Endodermal cell (in vitro differentiated cells): ENCODE measurements around the gene TMEM39B. TPM values are rescaled to one million over a fixed set of nuclear protein-coding genes. Genes with fewer than 3 reads are reported as not detected.

Source experiments
- microRNA-seq: library from miRNA; unstranded; fragments of <30 nt; microRNA quantifications from one replicate; pipeline ENCODE4 v1.2.0, GENCODE V29; 2020; ENCODE audit warnings: borderline microRNAs expressed
- total RNA-seq, 2 donors: library from RNA; stranded (reverse); fragmentation: NEBNext Ultra II Directional in 1 of 2; extraction: Animal tissue kit (Norgen Biotek cat#: 25700) in 1 of 2; gene quantifications; 2 replicates in 1 of 2; 3 replicates in 1 of 2; pipeline ENCODE4 v1.2.1, GENCODE V29; 2021

Gene TMEM39B
- total RNA-seq, 2 donors from 2014 or later, result 11.0 to 20.3 TPM

Small RNA genes within 50 kb of the gene (microRNA-seq; reads per million reads assigned to microRNA genes)
- gene MIR5585, result not detected

Other genes with a start within 250 kb of the TMEM39B start
- gene PTP4A2, start 134.6 kb upstream of the TMEM39B start, total RNA-seq, result 100 to 1,000 TPM; 211 TPM
- 100 to 1,000 TPM; 201 to 235 TPM for gene KHDRBS1, start 59.1 kb upstream of the TMEM39B start, total RNA-seq
- gene KPNA6, start 35.1 kb downstream of the TMEM39B start, total RNA-seq, result 100 to 1,000 TPM in 1 of 2 donors, 10 to 100 TPM in 1; 95.4 to 119 TPM
- 10 to 100 TPM; 38.3 to 39.4 TPM for gene TXLNA, start 106.7 kb downstream of the TMEM39B start, total RNA-seq
- 10 to 100 TPM in 1 of 2 donors, 1 to 10 TPM in 1; 9.2 to 11.1 TPM for gene CCDC28B, start 127.7 kb downstream of the TMEM39B start, total RNA-seq
- 1 to 10 TPM; 4.7 to 6.3 TPM for gene IQCC, start 132.7 kb downstream of the TMEM39B start, total RNA-seq
- not detected for gene DCDC2B, start 136.2 kb downstream of the TMEM39B start, total RNA-seq
- 10 to 100 TPM; 35.1 to 35.5 TPM for gene TMEM234, start 149.4 kb downstream of the TMEM39B start, total RNA-seq
- gene EIF3I, start 149.5 kb downstream of the TMEM39B start, total RNA-seq, result 100 to 1,000 TPM; 194 to 198 TPM
- gene FAM167B, start 174.3 kb downstream of the TMEM39B start, total RNA-seq, result 1 to 10 TPM; 1.1 to 2.9 TPM
- gene LCK, start 178.3 kb downstream of the TMEM39B start, total RNA-seq, result 1 to 10 TPM; 1.8 to 4.4 TPM
- gene HDAC1, start 219.1 kb downstream of the TMEM39B start, total RNA-seq, result 100 to 1,000 TPM; 150 to 160 TPM